ENCODE results near the gene APBA1.
"Not testable (repeated sequence)": the region's sequence is repeated elsewhere in the genome, so short reads cannot be mapped to it uniquely, and the experiment has no call there.

Gene APBA1

DNA sequence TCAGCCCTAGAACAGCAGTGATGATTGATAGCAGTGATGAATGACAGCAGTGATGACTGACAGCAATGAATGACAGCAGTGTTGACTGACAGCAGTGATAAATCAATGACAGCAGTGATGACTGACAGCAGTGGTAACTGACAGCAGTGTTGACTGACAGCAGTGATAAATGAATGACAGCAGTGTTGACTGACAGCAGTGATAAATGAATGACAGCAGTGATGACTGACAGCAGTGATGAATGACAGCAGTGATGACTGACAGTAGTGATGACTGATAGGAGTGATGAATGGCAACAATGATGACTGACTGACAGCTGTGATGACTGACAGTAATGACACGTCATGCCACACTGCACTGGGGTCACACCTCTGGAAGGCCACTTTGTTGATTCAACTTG is 240.4 kb downstream of the APBA1 start:
- peak; percentile 8 for DNase-seq

DNA sequence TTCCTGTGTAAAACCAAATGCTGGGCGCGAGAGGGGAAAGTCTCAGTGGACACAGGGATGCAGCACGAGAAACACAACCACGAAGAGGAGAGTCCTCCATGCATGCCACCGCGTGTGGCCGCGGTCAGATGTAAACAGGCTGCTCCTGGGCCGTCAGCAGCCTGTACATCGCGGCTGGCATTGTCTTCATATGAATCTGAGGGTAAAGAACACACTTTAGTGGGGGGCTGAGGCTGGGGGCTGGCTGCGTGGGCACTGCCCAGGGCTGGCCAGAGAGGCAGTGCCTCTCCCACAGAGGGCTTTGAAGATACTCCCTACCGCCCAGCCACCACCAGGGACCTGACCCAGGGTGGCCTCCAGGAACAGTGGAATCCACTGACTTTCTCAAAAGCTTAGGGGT is 241.0 kb downstream of the APBA1 start:
- DNase-seq: peak; percentile 8

GRCh38 chr9:69430206-69430605 is 242.0 kb downstream of the APBA1 start:
- no peak for DNase-seq

DNA sequence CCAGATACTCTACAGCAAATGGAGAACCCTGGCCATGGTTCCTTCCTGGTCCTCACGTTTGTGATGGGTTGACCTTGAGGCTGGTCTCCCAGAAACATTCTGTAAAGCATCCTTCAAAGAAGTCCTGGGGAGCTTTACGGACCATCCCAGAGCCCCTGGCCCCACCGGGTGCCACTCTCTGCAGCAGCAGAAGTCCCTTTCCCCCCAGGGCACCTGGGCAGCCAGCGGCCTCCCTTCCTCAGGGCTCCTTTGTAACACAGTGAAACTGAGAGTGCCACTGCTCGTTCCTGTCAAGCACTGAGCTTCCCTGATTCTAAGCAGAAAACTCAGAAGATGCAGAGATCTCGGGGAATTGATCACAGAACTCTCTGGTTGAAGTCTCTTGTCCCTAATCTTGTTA is 242.9 kb downstream of the APBA1 start:
- no peak for DNase-seq

DNA sequence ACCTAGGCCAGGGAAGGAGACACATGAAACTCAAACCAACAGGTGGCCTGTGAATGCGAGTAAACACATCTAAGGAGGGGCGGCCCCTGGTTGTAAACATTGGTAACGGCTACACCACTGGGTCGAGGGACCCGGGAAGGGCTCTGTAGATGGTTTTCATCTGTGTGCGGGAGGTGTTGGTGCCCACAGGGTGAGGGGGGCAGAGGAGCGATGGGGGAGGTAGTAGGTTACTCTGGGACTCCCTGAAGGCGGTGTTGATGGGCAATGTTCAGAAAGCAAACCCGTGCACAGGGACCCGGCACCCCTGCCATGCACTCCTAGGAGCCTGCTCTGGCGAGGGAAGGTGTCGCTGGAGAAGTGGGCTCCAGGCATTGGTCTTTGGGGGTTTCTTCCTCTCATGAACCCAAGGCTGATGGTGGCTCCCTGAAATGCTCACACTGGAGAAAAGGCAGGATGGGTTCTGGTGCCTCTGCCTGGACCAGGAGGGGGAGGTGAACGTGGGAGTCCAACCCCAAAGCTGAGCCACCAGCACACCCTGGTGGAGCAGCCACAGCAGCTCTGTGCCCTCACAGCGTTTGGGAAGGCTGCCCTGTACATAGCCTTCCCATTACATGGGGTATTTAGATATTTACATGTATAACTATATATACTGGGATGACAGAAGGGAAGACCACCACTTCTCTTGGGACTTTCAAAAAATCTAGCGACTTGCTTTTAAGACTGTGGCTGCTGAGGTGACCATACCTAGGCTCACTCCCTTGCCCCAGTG is 244.0 kb downstream of the APBA1 start:
- no peak for DNase-seq

DNA sequence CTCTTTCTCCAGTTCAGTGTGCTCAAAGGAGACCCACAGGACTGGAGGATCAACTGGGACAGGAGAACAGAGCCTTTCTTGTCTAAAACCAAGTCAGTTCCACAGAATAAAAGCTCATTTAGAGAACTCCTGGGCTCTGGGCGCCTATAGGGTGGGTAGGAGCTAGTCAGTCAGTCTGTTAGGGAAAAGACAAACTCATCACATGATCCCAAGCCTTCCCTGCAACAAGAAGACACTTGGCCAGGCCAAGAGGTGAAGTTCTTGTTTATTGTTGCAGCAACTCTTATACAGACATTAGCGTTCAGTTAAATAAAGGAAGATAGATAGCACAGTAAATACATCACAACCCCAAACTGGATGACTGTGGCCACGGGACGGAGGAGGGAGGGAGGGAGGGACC is 244.9 kb downstream of the APBA1 start:
- no peak for DNase-seq

DNA sequence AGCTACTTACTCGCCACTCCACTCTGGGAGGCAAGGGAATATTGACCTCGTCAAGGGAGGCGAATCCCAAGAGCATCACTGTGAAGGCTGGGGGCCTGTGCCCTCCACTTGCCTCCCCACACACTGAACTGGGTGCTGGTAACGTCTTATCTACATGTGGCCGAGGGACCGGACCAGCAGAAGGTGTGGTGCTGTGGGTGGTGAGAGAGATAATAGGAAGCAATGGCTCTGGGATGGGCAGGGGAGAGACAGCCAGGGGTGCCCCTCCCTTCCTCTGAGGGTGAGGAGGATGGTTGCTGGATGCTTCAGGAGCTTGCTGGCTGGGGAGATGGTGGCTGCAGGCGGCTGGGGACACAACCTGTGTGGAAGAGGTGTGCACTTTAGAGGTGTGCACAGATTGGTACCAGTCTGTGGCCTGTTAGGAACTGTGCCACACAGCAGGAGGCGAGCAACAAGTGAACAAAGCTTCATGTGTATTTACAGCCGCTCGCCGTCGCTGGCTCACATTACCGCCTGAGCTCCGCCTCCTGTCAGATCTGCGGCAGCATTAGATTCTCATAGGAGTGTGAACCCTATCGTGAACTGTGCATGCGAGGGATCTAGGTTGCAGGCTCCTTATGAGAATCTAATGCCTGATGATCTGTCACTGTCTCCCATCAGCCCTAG is 246.9 kb downstream of the APBA1 start:
- no peak for DNase-seq

GRCh38 chr9:69421908-69422801 is 250.0 kb downstream of the APBA1 start:
- peak; percentile 56 for DNase-seq

GRCh38 chr9:69420611-69421270 is 251.4 kb downstream of the APBA1 start:
- DNase-seq: no peak

GRCh38 chr9:69412741-69413150 is 259.4 kb downstream of the APBA1 start:
- DNase-seq: no peak

DNA sequence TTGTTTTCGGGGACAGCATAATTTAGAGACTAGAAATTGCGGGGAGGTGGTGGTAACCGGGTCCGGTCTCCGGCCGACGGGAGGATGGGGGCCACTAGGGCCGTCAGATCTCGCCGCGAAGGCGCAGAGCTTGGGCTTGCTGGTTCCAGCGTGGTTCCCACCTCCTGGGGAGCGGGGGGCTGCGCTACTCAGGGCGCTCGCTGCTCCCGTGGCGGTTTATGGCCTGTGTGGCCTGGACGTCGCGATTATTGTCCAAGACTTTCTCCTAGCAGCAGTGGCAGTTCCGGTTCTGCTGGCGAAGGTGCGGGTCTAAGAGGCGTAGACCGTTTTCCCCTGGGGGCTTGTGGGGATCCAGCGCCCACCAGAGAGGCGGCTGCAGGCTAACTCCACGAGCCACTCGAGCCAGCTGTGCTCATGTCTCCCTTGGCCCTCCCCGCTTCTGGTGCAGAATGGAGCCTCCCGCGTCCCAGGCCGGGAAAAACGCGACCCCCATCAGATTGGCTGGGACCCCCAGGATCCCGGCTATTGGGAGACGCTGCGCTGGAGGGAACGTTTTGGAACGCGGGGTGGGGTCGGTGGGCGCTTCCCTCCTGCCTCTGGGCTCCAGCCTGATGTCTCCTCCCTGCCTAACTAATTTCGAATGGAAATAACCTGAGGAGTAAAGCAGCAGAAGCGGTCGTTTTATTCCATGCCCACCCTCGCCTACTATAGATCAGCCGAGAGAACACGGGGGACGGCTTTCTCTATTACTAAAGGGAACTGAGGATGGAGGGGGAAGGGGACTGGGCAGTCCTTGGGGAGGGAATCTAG is 260.0 kb downstream of the APBA1 start:
- DNase-seq: no peak

GRCh38 chr9:69411246-69411645 is 260.9 kb downstream of the APBA1 start:
- DNase-seq: no peak

GRCh38 chr9:69409936-69410335 is 262.2 kb downstream of the APBA1 start:
- DNase-seq: not testable (repeated sequence)

GRCh38 chr9:69400470-69400869 is 271.7 kb downstream of the APBA1 start:
- DNase-seq: no peak

GRCh38 chr9:69397384-69398214 is 274.6 kb downstream of the APBA1 start:
- no peak for DNase-seq

- DNase-seq: no peak
Observed at GRCh38 chr9:69396759-69397158, 275.4 kb downstream of the APBA1 start.

DNA sequence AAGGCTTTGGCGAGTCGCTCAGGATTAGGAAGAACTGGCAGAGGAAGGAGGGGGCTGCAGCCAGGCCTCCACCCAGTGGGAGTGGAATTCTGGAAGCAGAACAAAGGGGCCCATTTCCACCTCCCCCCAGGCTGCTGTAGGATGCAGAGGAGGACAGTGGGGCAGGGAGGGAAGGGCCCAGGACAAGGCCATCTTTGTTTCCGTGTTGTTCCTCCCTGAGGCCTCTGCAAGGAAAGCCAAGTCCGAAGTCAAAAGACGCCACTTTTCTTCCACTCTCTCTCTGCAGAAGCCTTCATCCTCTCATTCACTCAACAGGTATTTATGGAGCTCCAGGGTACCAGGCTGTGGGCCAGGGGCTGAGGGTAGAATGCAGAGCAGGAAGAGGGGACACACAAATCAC is 276.5 kb downstream of the APBA1 start:
- no peak for DNase-seq

DNA sequence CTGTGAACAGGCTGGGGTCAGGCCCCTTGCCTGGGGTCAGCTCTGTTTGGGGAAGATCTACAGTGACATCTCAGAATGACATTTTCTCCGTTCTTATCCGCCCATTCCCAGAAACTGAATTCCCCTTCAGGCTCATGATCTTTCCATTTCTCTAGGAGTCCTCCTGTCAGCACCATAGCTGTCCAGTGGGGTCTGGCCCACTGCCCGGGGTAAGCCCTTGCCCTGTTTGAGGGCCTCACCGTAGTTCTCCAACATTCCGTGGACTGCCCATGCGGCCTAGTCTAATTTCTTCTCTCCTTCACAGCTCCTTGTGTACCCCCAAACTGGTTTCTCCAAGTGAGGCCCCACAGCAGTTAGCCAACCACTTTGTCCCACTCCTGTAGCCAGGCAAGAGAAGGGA is 278.7 kb downstream of the APBA1 start:
- no peak for DNase-seq

GRCh38 chr9:69392826-69393225 is 279.3 kb downstream of the APBA1 start:
- DNase-seq: no peak

- no peak for DNase-seq
Observed at GRCh38 chr9:69391946-69392345, 280.2 kb downstream of the APBA1 start.

GRCh38 chr9:69391487-69391886 is 280.7 kb downstream of the APBA1 start:
- no peak for DNase-seq
